ENCODE data around the gene CXCR6.

Gene CXCR6

DNA sequence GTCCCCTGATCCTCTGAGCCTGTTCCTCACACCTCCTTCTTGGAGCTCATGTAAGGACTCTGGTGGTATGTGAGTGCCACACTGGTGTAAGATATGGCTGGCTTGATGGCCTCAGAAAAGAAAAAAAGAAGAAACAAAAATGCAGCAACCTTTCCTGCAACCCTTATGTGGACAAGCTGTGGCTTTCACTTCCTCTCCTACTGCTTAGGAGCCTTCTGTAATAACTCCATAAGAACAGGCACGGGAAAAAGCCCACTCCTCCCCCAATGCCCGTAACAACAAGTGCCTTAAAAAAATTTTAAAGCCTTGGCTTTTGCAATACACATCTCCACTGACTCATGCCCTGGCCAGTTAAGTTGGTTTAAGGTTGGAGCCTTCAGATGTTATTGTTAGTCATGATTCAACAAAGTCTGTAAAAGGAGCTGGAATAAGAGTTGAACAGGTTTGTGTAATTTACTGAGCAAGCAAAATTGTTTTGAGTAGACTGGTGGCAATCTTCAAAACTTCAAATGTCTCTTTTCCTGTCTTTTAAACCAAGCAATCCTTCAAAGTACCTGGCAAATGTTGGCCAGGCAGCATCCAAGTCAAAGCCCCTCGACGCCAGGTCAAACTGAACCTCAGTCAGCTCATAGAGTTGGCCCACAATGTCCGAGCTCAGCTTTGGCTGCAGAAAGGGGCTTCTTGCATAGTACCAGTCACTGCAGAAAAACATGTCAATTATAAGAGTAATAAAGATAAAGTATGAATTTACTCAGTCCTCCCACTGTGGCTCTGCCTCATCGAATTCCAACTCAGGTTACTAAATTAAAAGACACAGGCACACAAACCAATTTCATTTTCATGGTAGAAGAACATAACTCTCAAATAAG lies 29.5 kb downstream of the CXCR6 start:
- no peak for DNase-seq

DNA sequence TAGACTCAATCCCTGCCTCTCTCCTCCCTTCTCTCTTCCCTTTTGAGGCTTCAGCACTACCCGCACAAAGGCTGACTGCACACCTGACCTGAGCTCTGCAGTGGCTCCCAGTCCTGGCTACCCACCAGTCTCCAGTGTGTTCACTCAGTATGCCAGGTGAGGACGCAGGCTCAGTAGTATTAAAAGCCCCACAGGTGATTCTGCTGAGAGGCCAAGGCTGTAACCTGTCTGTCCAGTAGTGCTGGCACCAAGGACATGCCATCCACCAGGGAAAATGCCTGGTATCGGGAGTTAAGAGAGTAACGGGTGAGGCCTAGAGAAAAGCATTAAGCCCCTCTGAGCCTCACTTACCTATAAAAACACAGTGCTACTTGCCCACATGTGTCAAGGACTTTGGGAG lies 31.4 kb downstream of the CXCR6 start:
- no peak for DNase-seq

- DNase-seq, result no peak
These were observed 32.4 kb downstream of the CXCR6 start for GRCh38 chr3:45975686-45976085.

DNA sequence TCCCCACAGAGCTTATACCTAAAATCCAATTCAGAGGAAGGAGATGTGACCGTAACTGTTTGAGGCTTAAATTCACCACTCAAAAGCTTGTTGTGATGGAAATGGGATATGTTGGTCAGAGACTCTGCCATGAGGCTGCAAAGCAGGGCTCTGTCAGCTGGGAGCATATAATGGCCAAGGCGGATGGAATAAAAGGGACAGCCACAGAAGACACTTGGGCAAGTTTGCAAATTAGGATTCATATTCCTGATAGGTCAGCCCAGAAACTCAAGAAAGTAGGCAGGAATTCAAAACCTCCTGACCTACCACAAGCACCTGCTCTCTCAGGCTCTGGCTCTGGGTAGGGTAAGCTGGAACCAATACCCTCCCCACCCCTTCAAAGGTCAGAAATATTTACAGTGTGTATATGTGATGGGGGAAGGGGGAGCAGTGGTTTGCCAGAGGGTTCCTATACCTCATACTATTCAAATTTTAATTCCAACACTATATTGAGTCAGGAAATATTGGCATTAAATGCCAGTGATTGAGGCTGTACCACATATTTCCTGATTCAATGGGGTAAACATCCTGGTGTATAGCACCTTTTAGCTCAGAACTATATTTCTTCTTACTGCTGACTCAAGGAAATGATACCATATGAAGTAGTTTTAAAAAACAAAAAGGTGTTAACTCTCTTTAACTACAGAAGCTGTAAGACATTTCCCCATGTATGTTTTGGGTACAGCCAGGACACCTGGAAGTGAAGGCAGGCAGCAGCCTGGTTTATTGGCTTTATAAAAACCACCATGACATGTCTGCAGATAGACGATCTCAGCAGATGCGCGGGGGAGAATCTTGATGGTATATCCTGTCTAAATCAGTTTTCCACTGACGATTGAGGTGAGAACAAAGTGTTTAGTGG lies 33.2 kb downstream of the CXCR6 start:
- no peak for DNase-seq

DNA sequence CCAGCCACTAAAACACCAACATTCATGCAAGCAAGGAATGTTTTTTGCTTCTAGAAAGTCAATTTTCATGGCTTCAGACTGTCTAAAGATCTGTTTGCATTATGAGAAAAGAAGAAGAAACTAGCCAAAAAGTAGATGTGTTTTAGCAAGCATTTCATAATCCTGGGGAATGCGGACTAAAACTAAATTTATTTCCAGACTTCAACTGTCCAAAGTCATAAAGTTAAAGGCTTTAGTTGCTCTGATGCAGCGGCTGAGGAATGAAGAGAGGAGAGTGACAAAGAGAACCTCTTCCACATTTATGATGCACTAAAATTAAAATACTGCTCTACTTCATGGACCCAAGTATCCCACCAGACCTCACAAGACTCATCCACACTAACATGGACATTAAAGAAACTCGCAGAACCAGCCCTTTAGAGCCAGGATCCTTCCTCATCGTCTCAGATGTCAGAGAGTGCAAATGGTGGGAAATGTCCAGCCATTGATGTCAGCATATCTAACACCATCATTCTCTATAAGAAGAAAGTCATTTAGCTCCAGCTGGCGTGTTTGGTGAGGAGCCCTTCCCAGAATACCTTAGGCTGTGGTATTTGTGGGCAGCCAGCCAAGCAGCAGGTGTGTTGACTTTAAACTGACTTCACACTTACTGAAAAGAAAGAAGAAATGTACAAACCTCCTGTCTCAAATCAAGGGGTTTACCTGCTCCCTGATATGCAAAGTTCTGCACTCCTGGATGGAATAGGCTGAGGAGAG lies 34.9 kb downstream of the CXCR6 start:
- DNase-seq, result peak; percentile 35 to 36

DNA sequence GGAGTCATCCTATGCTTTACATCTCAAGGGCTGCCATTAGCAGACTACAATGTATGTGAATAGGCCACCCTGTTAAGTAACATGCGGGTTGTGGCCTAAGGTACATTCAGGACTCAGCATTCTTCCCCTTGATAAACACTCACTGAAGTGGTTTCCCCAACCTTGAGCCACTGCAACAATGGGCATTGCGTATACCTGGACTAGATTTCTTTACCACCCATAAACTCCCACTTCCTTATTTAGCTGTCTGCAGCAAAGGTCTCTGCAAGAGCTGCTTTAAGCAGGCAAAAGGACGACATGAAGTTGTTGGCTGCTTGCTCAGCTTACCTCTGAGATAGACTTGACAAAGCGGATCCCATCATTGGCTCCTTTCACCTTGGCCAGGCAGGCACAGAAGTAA lies 36.1 kb downstream of the CXCR6 start:
- no peak for DNase-seq

GRCh38 chr3:45980229-45980813 lies 37.1 kb downstream of the CXCR6 start:
- DNase-seq, result no peak

DNA sequence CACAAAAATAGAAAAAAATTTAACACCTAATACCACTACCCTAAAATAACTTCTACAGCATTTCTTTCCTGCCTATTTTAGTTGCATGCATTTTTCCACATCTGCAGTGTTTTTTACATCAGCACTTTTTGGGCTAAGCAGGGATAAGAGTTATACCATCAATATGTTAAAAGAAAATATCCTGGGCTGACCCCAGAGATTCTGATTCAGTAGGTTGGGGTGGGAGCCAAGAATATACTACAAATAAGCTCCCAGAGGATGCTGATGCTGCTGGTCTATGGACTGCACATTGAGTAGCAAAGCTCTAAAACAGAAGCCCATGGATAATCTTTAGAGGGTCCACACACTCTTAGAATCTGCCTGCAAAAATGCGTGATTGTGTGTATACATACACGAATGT lies 37.6 kb downstream of the CXCR6 start:
- DNase-seq, result no peak

DNA sequence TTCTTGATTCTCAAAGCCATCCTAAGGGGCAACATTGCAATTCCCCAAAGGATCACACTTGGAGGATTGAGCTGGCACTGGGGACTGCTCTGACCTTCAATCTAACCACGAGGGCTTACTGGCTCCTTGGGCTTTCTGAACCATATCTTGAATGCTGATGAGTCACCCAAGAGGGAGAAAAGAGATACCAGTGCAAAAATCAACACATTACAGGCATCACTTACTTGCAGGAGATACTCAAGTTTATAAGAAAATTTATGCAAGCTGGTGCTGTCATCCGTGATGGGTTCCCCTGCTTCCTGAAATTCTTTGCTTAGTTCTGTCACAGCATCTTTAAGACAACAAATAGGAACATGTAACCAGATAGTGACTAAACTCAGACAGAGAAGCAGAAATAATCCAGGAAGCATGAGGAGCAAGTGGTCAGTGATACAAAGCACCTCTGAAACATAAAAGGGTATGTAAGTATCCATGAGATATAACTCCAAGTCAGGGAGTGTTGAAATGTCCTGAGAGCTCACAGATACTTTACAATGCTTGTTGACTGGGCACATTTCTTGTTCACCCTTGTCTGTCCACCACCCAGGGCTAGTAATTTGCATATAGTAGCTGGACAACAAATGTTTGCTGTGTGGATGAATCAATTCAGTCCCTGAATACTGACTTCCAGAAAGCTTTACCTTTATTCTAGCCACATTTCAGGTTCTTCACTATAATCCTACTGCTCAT lies 38.2 kb downstream of the CXCR6 start:
- DNase-seq, result no peak

GRCh38 chr3:45983770-45984169 lies 40.5 kb downstream of the CXCR6 start:
- no peak for DNase-seq

DNA sequence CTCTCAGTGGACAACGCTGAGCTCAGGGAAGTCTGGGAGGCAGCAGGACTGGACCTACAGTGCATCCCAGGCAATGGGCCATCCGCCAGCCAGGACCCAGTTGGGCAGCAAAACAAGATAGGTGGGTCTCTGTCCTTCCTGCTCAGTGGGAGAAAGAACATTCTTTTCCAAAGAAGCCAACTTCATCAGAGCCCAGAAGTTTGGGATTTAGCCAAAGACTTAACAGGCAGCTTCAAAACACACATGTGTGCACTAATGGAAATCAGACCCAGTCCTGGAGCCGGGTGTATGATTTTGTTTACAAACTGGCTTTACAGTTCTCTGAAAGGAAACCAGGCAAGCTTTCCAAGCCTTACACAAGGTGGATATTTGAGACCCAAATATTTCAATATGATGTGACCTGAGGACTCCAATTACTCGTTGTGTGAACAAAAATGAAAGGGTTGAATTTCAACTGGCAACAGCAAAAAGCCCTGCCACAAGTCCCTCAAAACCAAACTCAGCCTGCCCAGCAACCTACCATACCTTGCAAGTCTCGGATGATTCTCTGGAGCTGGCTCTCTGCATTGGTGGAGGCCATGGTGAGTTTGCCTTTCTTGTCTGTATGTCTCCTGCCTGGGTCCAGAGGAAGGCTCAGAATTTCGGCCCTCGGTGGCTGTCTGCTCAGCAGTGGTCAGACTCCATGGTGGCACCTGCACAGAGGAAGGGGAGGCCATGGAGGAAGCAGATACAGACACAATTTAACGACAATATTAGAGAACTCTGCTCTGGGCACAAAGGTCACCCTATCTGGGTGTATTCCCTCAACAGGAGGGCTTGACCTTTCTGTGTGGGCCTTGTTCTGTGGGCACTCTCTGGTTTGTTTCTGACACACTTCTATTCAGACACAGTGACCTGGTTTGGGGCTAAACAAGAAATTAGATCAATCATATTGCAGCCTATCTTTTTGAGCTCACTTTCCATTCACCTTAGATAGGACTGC lies 41.4 kb downstream of the CXCR6 start:
- DNase-seq, result no peak

DNA sequence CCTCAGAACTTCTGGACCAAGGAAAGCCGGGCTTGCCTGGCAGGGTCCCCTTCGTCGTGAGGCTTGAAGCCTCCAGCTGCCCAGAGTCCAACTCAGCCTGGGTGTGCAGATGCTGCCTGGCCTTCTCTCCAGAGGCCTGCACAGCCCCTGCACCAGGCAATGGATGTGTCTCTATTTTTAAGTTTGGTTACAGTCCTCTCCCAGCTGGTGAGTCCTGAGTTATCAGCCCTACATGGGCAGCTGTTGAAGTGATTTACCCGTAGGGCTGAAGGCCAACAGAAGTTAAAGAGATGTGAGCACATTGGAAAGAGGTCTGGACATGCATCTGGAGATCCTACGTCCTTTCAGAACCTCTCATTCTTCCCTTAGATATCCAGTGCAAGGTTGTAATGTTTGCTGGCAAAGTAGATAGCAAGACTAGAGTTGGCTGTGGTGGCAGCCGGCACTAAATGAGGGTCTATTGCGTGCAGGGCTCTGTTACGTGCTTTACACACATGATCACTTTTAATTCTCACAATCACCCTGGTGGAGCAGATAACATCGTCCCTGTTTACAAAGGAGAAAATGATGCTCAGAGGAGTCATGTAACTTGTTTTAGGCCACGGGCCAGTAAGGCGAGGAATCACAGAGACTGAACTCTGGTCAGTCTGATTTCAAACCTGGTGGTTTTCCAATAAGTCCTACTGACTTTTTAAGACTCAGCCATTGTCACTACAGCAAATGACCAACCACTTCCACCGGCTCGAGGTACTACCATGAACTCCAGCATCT lies 42.5 kb downstream of the CXCR6 start:
- DNase-seq, result no peak

DNA sequence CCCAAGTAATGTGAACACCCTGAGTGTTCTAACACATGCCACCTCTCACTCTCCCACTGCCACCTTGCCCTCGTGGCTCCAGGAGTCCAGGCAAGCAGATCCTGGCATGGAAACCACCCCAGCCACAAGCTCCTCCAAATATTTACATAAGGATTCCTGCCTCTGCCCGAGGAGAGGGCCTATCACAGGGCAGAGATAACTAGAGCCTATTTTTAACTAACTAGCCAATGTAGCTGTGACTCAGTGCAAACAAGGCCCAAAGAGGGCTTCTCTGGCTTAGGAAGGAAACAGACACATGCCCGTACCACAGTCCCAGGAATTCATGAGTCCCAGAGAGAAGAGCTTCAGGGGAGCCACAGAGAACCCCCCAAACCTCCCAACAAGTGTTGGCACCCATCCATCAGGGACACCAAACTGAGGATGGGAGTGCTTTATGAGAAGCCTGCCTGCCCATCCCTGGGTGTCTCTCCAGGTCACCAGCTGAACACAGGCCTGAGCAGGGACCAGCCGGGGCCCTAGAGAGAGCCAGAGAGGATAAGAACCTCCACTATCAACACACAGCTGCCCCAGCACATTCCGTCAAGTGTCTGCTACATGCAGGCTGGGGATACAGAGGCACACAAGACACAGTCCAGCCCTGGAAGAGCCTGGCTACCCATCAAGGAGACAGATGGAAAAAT lies 43.2 kb downstream of the CXCR6 start:
- DNase-seq, result no peak

DNA sequence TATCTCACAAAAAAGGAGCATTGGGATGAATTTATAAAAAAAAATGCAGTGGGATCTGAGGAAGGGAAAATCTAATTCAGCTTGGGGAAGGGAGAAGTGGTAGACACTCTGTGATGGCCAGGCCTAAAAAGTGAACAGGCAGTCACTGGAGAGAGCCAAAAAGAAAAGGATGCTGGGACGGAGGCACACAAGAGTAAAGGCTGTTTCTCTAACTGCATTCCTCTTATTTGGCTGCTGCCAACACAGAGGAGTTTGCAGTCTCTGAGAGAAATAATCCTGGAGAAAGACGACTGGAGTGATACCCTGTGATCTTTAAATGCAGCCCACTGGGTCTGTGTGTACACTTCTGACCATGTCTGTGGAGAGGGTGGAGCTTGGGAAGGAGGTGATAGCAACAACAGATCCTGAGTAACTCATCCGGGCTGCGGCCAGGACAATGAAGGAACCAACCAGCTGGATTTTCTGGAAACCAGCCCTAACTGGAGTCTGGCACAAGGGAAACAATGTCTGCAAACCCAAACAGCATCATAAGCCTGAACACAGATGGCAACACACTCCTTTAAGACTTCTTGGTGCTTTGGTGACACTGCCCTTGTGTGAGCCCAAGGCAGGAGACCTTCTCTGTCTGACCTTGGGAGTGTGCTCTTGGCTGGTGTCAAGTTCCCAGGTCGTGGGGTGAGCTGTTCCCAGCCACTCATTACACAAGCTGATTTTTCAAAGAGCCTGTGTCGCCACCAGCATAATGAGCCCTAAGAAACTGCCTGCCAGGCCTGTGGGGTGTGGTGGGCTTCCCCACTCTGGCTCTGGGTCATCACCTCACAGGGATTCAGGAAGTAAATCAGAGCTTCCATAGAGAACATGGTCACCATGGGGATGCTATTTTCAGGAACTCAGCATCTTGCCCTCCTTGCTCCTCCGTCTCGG lies 44.4 kb downstream of the CXCR6 start:
- DNase-seq, result no peak

GRCh38 chr3:45988362-45988761 lies 45.1 kb downstream of the CXCR6 start:
- DNase-seq, result no peak

GRCh38 chr3:45988804-45989203 lies 45.5 kb downstream of the CXCR6 start:
- DNase-seq, result no peak

- DNase-seq, result no peak
These were observed 46.9 kb downstream of the CXCR6 start for GRCh38 chr3:45990181-45990580.

DNA sequence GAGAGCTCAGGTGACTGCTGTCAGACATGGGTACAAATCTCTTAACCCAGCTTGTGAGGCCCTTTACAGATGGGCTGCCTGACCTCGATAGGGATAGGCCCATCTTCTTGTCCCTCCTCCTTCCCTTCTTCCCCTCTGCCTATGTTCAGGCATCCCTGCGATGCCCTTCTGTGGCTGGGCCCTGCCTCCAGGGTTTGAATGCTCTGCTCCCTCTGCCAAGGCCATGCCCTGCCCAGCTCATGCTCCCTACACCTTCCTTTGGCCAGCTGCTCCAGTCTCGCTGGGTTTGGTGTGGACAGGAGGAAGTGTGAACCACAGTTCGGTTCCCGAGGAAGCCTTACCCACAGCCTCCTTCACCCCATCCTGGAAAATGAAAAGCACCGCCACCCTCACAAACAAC lies 48.1 kb downstream of the CXCR6 start:
- no peak for DNase-seq

Measured in stimulated activated CD4-positive, alpha-beta T cell treated with anti-CD3 and anti-CD28 coated beads, Interleukin-2, amount 100 ng/mL, for 48 hours (primary cell).